ENCODE results near the gene ATOSA. TPM values are rescaled to one million over a fixed set of nuclear protein-coding genes. Genes with fewer than 3 reads are reported as not detected.

Gene ATOSA
- total RNA-seq, 2 donors from 2014 or later: 101 to 120 TPM

DNA sequence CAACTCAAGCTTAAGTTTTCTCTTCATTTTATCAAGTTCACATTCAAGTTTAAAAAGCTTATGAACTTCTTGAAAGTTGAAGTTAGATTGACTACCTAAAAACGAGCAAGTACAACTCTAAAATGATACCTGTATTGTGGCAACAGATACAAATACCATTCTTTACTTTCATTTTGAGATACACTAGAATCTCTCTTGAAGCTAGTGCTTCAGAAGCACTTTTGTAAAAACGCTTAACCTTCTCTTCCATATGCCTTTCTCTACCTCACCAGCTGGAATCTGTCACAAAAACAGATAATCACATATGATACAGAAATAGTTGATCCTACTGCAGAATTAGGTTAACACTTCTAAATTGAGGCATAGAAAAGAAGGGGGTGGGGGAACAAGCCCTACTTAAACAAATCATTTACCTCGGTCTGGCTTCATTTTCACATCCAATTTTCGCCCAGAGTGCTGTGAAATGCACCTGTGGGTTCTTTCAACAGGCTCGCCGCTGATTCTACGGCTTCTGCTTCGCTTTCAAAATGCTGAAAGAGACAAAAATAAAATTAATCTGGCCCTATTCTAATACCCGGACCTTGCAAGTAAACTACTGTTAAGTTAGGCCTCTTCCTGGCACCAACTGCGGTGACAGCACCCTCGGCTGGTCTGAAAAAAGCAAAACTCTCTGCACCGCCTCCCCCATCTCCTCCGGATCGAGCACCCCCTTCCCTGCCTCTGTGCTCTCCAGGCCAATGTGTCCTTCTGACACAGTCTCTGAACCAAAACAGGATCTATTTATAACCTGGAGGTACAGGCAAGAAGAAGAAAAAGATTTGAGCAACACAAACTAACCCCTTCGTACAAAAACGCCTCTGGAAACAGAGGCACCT lies 1.4 kb downstream of the ATOSA start:
- Mint-ChIP-seq H3K4me1 (peaks cover 37% of the 10 kb centered on the region), H3K27ac (peak overlapping the region; percentile 99), H3K4me3 (peak overlapping the region; percentile 99), H3K36me3 (ENCODE audit: low read depth) (peaks cover 5% of the 10 kb centered on the region), H3K27me3 (no peaks in the 10 kb centered on the region)
- H3K9me3 ChIP-seq (ENCODE audit: control insufficient read depth, low read length, poor library complexity, severe bottlenecking): no peaks in the 10 kb centered on the region
- DNase-seq (peak; percentile 25 to 28 (median 27)), ATAC-seq (peak; percentile 48)

DNA sequence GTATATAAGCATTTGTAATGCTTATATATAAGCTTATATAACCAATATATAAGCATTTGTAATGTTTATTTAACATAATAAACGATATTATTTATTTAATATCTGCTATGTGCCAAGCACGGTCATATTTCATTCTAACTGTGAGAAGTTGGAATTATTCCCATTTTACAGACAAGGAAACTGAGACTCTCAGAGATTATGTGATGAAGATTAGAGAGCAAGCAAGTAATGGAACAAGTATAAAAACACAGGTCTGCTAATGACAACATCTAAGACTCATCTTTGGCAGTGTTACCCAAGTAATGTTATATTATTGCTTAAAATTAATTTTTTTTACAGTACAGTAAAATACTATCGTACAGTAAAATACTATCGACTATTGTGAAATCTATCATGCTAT lies 4.4 kb downstream of the ATOSA start:
- peaks cover 15% of the 10 kb centered on the region for H3K36me3 Mint-ChIP-seq (ENCODE audit: low read depth)
- DNase-seq (no peak), ATAC-seq (no peak)
- no peak overlapping the region for H3K4me3 Mint-ChIP-seq
- H3K9me3 ChIP-seq (ENCODE audit: control insufficient read depth, low read length, poor library complexity, severe bottlenecking): no peaks in the 10 kb centered on the region
- H3K27ac Mint-ChIP-seq: peak overlapping the region; percentile 67
- H3K4me1 Mint-ChIP-seq: peaks cover 38% of the 10 kb centered on the region
- H3K27me3 Mint-ChIP-seq: no peaks in the 10 kb centered on the region

DNA sequence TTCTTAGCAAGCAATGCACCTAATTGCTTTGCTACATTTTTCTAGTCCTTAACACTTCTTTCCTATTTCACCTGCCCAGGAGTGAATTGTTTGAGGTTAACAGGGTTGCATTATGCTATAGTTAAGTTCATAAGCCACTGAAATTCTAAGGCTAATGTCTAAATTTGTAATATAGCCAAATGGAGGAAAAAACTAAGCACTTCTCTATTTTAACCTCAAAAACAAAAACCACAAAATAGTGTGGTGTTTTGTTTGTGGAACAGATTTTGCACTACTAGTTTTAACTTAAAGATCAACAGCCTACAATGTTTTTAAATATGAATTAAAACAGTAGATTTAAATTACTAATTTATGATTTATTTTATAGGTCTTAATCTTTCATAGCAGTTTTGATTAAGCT lies 5.5 kb downstream of the ATOSA start:
- DNase-seq (no peak), ATAC-seq (no peak)
- no peak overlapping the region for H3K27ac Mint-ChIP-seq
- H3K9me3 ChIP-seq (ENCODE audit: control insufficient read depth, low read length, poor library complexity, severe bottlenecking): no peaks in the 10 kb centered on the region
- peaks cover 15% of the 10 kb centered on the region for H3K36me3 Mint-ChIP-seq (ENCODE audit: low read depth)
- no peaks in the 10 kb centered on the region for H3K27me3 Mint-ChIP-seq
- peaks cover 34% of the 10 kb centered on the region for H3K4me1 Mint-ChIP-seq
- no peak overlapping the region for H3K4me3 Mint-ChIP-seq

DNA sequence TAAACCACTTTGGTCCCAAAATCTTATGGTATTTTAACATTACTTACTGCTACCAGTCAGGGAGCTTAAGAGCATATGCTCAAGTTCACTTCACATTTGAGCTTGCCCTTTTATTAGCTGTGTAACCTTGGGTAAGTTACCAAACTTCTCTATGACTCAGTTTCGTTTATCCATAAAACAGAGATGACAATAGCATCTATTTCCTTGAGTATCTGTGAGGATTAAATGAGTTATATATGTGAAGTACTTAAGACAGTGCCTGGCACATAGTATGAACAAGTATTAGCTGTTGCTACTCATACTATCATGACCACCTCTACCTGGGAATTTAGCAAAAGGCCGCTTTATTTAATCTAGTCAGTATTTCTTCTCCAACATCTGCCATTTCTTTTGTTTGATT lies 5.9 kb downstream of the ATOSA start:
- H3K9me3 ChIP-seq (ENCODE audit: control insufficient read depth, low read length, poor library complexity, severe bottlenecking): no peaks in the 10 kb centered on the region
- no peaks in the 10 kb centered on the region for H3K27me3 Mint-ChIP-seq
- peaks cover 32% of the 10 kb centered on the region for H3K4me1 Mint-ChIP-seq
- peak overlapping the region; percentile 65 for H3K27ac Mint-ChIP-seq
- H3K36me3 Mint-ChIP-seq (ENCODE audit: low read depth): peaks cover 15% of the 10 kb centered on the region
- ATAC-seq: no peak
- DNase-seq: no peak
- no peak overlapping the region for H3K4me3 Mint-ChIP-seq

DNA sequence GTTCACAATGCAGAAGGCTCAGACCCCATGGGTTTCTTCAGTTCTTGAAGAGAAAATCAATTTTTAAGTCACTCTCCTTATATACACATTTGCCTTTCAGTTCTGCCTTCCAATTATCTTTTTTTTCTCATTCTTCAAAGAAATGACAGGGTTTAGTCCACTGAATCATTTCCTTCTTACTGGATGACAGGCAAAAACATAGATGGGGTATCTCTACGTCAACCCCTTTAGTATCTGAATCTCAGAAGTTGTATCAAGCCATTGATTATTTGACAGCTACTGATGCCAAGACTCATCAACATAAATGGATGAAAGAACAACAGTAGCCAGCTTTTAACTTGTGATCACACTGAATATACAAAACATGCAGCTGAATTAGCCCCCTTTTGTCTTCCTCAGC lies 6.5 kb downstream of the ATOSA start:
- Mint-ChIP-seq H3K27me3 (no peaks in the 10 kb centered on the region), H3K27ac (peak overlapping the region; percentile 65), H3K4me3 (no peak overlapping the region), H3K4me1 (peaks cover 34% of the 10 kb centered on the region), H3K36me3 (ENCODE audit: low read depth) (peaks cover 19% of the 10 kb centered on the region)
- ATAC-seq (no peak), DNase-seq (no peak)
- no peaks in the 10 kb centered on the region for H3K9me3 ChIP-seq (ENCODE audit: control insufficient read depth, low read length, poor library complexity, severe bottlenecking)

DNA sequence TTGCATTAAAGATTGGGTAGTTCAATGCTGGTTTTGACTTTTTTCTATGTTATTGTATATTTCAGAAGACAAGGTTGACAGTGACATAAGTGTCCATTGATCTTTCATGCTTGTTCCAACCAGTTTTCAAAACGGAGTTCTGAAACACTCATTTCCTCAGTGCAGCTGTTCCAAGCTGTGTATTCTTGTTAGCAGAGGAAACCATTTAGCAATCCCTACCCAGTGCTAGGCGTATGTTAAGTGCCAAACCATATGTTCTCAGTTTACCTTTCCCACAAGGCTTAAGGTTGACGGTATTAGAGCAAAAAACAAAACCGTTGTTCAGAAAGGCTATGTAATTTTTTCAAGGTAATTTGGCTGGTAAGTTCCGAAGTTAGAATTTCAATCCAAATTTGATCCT lies 9.1 kb downstream of the ATOSA start:
- Mint-ChIP-seq H3K27ac (no peak overlapping the region), H3K4me3 (peak overlapping the region; percentile 46), H3K27me3 (no peaks in the 10 kb centered on the region), H3K4me1 (peaks cover 36% of the 10 kb centered on the region), H3K36me3 (ENCODE audit: low read depth) (peaks cover 24% of the 10 kb centered on the region)
- no peaks in the 10 kb centered on the region for H3K9me3 ChIP-seq (ENCODE audit: control insufficient read depth, low read length, poor library complexity, severe bottlenecking)
- DNase-seq (no peak), ATAC-seq (no peak)

DNA sequence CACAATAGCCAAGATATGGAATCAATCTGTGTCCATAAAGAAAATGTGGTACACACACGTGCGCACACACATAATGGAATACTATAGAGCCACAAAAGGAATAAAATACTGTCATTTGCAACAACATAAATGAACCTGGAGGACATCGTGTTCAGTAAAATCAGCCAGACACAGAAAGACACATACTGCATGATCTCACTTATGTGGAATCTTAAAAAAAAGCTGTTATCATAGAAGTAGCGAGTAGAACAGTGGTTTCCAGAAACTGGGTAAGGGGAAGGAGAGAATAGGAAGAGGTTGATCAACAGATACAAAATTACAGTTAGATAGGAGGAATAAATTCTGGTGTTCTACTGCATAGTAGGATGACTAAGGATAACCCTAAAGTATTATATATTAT lies 11.1 kb downstream of the ATOSA start:
- H3K27ac Mint-ChIP-seq: peak overlapping the region; percentile 6
- H3K4me1 Mint-ChIP-seq: peaks cover 33% of the 10 kb centered on the region

DNA sequence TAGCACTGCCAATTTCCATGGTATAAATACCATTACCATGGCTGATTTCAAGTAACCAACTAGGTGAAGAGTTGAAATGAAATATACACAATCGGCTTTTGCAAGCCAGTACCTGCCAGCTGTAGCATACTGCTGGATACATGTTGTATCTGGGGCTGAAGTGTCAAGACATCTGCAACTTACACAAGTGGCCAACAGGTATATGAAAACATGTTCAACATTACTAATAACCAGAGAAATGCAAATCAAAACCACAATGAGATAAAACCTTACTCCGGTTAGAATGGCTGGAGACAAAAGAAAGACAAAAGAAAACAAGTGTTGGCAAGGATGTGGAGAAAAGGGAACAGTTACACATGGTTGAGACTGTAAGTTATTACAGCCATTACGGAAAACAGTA lies 11.6 kb downstream of the ATOSA start:
- H3K4me1 Mint-ChIP-seq: peaks cover 35% of the 10 kb centered on the region
- no peaks in the 10 kb centered on the region for H3K9me3 ChIP-seq (ENCODE audit: control insufficient read depth, low read length, poor library complexity, severe bottlenecking)
- H3K27me3 Mint-ChIP-seq: no peaks in the 10 kb centered on the region
- no peak overlapping the region for H3K4me3 Mint-ChIP-seq
- DNase-seq: no peak
- peak overlapping the region; percentile 6 for H3K27ac Mint-ChIP-seq
- peaks cover 30% of the 10 kb centered on the region for H3K36me3 Mint-ChIP-seq (ENCODE audit: low read depth)
- ATAC-seq: no peak

More for the DNA sequence above, 11.1 kb downstream of the ATOSA start:
- Mint-ChIP-seq H3K36me3 (ENCODE audit: low read depth) (peaks cover 27% of the 10 kb centered on the region), H3K27me3 (no peaks in the 10 kb centered on the region), H3K4me3 (no peak overlapping the region)
- no peak for ATAC-seq
- no peak for DNase-seq
- H3K9me3 ChIP-seq (ENCODE audit: control insufficient read depth, low read length, poor library complexity, severe bottlenecking): no peaks in the 10 kb centered on the region

DNA sequence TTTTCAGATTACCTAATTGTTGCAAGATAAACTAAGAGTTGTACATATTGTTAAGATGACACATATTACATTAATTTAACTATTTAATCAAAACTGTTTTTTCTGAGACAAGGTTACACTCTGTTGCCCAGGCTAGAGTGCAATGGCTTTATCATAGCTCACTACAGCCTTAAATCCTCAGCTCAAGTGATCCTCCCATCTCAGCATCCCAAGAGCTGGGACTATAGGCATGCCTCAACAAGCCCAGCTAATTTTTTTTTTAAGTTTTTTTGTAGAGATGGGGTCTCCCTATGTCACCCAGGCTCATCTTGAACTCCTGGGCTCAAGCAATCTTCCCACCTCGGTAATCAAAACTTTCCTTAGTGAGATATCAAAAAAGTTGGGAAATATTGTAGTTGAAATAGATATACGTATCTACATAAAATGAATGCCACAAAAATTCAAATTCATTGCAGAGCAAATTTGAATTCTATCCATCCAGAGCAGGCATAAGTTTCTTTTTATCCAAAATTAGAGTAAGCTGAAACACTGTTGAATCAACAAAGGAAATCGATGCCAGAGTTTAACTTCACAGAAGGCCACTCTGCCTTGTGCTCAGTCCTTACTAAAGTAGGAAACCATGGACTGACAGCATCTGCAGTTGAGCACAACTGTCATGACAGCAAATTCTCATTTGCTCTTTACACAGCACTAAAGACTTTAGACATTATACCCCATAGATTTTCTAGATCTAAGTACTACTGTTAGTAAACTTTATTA lies 15.5 kb downstream of the ATOSA start:
- Mint-ChIP-seq H3K36me3 (ENCODE audit: low read depth) (peaks cover 17% of the 10 kb centered on the region), H3K27me3 (no peaks in the 10 kb centered on the region), H3K4me1 (peaks cover 30% of the 10 kb centered on the region), H3K4me3 (no peak overlapping the region), H3K27ac (peak overlapping the region; percentile 37)
- no peak for ATAC-seq
- DNase-seq: no peak
- no peaks in the 10 kb centered on the region for H3K9me3 ChIP-seq (ENCODE audit: control insufficient read depth, low read length, poor library complexity, severe bottlenecking)

DNA sequence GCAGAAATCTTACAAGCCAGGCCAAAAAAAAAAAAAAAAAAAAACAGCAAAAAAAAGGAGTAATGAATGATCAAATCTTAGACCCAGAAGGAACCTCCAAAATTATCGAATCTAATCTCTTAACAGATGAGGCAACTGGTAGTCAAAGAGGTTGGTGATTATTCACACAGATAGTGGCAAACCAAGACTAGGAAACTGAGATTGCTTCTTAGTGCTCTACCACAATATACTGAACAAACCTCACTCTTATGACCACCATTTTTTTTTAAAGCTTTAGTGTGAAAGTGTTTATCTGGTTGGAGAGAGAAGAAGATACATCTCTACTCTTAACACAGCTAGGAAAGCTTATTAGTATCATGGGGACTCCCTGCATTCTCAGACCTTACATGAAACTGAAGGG lies 17.3 kb downstream of the ATOSA start:
- Mint-ChIP-seq H3K4me1 (peaks cover 26% of the 10 kb centered on the region), H3K4me3 (no peak overlapping the region)

DNA sequence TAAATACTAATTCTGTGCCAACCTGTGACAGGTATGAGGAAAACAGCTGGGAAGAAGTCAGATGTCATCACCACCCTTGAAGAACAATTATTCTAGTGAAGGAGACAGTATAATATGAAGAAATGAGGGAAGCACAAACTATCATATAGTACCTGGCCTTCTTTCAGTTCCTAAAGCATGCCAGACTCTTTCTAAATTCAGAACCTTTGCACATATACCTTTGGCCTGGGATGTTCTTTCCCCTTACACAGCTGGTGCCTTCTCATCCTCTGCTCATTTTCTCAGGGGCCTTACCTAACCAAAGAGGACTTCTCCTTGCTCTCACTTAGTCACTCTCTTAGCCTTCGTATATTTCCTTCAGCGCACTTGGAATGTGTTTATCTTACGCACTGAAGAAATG lies 19.0 kb downstream of the ATOSA start:
- Mint-ChIP-seq H3K4me3 (no peak overlapping the region), H3K27me3 (no peaks in the 10 kb centered on the region), H3K4me1 (peaks cover 20% of the 10 kb centered on the region), H3K36me3 (ENCODE audit: low read depth) (peaks cover 10% of the 10 kb centered on the region), H3K27ac (no peak overlapping the region)
- ATAC-seq (no peak), DNase-seq (no peak)
- H3K9me3 ChIP-seq (ENCODE audit: control insufficient read depth, low read length, poor library complexity, severe bottlenecking): no peaks in the 10 kb centered on the region

More for the DNA sequence above, 17.3 kb downstream of the ATOSA start:
- Mint-ChIP-seq H3K27ac (no peak overlapping the region), H3K27me3 (no peaks in the 10 kb centered on the region), H3K36me3 (ENCODE audit: low read depth) (peaks cover 13% of the 10 kb centered on the region)
- ATAC-seq (no peak), DNase-seq (no peak)
- H3K9me3 ChIP-seq (ENCODE audit: control insufficient read depth, low read length, poor library complexity, severe bottlenecking): no peaks in the 10 kb centered on the region

DNA sequence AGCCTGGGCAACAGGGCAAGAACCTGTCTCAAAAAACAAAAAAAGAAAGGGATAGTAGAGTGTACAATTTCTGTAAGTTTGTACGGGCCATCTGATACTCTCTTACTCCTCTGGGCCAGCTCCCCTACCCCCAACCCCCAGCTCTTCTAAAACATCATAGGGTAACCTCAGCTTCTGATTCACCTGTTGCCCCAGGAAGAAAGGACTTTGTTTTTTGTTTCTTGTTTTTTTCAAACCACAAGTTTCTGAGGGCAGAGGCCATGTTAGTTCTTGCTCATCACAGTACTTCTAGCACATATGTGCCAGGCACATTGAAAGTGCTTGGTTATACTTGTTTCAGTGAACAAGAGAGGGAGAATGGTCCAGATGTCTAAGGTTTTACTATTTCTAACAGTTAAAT lies 20.2 kb downstream of the ATOSA start:
- DNase-seq (no peak), ATAC-seq (peak; percentile 89)
- no peaks in the 10 kb centered on the region for H3K27me3 Mint-ChIP-seq
- H3K27ac Mint-ChIP-seq: peak overlapping the region; percentile 87
- H3K36me3 Mint-ChIP-seq (ENCODE audit: low read depth): peaks cover 8% of the 10 kb centered on the region
- H3K4me1 Mint-ChIP-seq: peaks cover 26% of the 10 kb centered on the region
- H3K9me3 ChIP-seq (ENCODE audit: control insufficient read depth, low read length, poor library complexity, severe bottlenecking): no peaks in the 10 kb centered on the region
- H3K4me3 Mint-ChIP-seq: peak overlapping the region; percentile 71

DNA sequence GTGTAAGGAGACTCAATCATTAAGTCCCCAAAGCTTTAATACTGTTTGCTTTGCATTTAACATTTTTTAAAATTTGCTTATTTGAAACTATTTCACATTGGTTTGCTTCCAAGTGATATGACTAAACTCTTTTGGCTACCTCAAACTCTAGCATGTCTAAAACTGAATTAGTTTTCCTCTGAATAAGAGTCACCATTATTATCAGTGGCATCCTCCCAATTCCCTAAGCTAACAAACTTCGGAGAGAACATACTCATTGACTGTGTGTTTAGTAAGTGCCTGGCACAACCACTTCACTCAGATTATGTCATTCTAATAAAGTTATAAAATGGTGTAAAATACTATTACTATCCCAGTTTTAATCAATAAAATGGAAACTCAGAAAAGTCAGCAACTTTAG lies 21.9 kb downstream of the ATOSA start:
- H3K36me3 Mint-ChIP-seq (ENCODE audit: low read depth): peaks cover 5% of the 10 kb centered on the region

More for the DNA sequence above, 21.9 kb downstream of the ATOSA start:
- H3K9me3 ChIP-seq (ENCODE audit: control insufficient read depth, low read length, poor library complexity, severe bottlenecking): no peaks in the 10 kb centered on the region
- no peak for DNase-seq
- Mint-ChIP-seq H3K4me3 (no peak overlapping the region), H3K27ac (no peak overlapping the region), H3K4me1 (peaks cover 26% of the 10 kb centered on the region), H3K27me3 (no peaks in the 10 kb centered on the region)
- no peak for ATAC-seq
